Cardiac ventricle fibroblast (primary cell): ENCODE results near the gene DAGLA. TPM values are rescaled to one million over a fixed set of nuclear protein-coding genes. Genes with fewer than 3 reads are reported as not detected.

Source experiments
- total RNA-seq: library from RNA; depleted of rRNA; stranded (reverse); fragments of >200 nt; gene quantifications from 2 replicates; pipeline ENCODE4 v1.2.3, GENCODE V29; 2015

Gene DAGLA, protein sequence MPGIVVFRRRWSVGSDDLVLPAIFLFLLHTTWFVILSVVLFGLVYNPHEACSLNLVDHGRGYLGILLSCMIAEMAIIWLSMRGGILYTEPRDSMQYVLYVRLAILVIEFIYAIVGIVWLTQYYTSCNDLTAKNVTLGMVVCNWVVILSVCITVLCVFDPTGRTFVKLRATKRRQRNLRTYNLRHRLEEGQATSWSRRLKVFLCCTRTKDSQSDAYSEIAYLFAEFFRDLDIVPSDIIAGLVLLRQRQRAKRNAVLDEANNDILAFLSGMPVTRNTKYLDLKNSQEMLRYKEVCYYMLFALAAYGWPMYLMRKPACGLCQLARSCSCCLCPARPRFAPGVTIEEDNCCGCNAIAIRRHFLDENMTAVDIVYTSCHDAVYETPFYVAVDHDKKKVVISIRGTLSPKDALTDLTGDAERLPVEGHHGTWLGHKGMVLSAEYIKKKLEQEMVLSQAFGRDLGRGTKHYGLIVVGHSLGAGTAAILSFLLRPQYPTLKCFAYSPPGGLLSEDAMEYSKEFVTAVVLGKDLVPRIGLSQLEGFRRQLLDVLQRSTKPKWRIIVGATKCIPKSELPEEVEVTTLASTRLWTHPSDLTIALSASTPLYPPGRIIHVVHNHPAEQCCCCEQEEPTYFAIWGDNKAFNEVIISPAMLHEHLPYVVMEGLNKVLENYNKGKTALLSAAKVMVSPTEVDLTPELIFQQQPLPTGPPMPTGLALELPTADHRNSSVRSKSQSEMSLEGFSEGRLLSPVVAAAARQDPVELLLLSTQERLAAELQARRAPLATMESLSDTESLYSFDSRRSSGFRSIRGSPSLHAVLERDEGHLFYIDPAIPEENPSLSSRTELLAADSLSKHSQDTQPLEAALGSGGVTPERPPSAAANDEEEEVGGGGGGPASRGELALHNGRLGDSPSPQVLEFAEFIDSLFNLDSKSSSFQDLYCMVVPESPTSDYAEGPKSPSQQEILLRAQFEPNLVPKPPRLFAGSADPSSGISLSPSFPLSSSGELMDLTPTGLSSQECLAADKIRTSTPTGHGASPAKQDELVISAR
- total RNA-seq: 1.6 TPM in 2 replicates

DNA sequence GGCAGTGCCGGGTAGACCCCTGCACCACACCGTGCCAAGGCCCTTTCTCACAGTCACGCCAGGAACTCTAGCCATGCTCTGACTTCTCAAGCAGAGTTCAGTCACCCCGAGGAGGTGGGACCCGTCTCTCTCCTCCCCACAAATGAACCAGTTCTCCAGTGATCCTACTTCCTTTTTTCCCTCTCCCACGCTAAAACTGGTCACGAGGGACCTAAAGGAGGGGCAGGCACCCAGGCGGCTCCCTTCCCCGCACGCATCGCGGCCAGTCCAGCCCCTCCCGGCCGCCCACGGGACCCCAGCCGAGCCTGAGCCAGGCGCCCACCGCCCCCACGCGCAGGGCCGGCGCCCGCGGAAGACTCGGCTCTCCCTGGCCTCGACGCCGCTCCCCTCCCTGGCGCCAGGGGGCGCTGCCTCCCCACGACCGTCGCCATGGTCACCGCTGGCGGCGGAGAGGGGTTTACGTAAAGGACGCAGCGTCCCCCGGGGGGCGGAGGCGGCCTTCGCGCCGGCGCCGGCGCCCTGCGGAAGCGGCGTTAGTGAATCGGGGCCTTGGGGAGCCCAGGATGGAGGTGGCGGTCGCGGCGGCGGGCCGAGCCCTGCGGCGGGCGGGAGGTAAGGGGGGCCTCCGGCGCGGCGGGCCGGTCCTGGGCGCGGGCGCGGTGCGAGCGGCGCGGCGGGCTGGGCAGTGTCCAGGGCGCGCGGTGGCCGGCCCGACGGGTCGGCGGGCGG is at the start of gene DAGLA:
Gene DAGLA (plus strand): TSS at position 499 of the 729 bp plus-strand sequence. CDS start 39,765 bp downstream, outside the sequence.

DNA sequence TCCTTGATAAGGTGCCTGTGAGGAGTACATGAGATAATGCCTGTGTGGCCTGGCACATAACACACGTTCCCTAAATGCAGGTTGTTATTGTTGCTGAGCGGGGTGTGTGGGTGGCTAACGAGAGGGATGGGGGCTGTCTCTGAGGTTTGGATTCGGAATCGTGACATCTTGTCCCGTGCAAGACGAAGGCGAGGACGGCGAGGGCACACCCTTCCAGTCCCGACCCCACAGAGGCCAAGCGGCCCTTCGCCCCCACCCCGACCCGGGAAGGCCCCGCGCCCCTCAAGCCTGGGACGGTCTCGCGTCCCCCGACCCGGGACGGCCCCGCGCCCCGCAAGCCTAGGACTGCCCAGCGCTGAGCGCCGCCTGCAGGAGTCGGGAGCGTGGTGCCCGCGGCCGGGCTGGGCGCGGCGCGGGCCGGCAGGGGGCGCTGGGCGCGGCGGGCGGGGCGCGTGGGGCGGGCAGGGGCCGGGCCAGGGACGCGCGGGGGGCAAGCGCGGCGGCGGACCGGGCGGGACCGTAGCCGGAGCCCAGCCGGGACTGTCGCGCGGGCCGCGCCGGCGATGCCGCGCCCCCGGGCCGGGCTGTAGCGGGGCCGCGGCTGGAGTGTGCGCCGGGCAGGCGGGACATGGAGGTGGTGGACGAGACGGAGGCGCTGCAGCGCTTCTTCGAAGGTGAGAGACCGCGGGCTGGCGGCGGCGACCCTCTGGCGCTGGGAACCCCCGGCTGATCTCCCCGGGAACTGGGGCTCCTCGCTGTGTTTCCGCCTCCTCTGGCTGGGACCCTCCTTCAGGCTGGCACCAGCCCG is 72.1 kb downstream of the DAGLA start, which contains the start of gene MYRF:
Gene MYRF (plus strand): TSS at position 520 of the 808 bp plus-strand sequence. CDS start 109 bp downstream, at position 629.

DNA sequence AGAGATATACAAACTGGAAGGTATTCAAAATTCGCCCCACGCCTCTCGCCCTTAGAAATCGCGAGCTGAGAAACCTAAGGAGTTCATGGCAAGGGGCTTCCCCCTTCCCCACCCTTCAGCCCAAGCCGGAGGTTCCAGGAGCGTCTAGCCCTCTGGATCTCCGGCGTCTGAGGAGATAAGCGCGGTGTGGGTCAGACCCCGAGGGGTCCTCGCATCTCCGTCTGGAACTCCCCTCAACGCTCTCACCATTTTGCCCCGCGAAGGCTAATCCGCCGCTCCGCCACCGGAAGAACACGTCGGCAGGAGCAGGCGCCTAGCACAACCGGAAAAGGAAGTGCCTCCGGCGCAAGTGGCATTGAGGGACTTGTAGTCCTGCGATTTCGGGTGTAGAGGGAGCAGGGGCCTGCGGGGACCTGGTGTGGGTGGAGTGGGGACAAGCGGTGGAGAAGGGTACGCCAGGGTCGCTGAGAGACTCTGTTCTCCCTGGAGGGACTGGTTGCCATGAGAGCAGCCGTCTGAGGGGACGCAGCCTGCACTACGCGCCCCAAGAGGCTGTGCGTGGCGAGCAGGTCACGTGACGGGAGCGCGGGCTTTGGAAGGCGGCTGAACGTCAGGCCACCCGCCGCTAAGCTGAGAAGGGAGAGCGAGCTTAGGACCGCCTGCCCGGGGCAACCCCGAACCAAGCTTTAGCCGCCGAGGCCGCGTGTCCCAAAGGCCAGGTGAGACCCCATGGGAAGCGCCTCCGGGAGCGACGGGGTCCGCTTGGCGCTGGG is 112.3 kb downstream of the DAGLA start, which contains the start of the genes FEN1 and TMEM258:
Gene FEN1 (plus strand): TSS at position 602 of the 773 bp plus-strand sequence. CDS start 2,451 bp downstream, outside the sequence.
Gene TMEM258 (minus strand): TSS at position 290 of the 773 bp plus-strand sequence. CDS start 41 bp downstream, at position 249.

Other genes starting within 250 kb of the DAGLA start
- not detected in 2 replicates for gene LRRC10B, start 171.6 kb upstream of the DAGLA start, total RNA-seq
- gene SYT7, start 99.3 kb upstream of the DAGLA start, total RNA-seq: 2.2 and 3.8 TPM in 2 replicates
- 0.31 and 0.44 TPM in 2 replicates for gene MYRF, start 72.2 kb downstream of the DAGLA start, total RNA-seq
- 66.2 and 71.3 TPM in 2 replicates for gene TMEM258, start 112.2 kb downstream of the DAGLA start, total RNA-seq
- 10.7 and 12.1 TPM in 2 replicates for gene FEN1, start 112.5 kb downstream of the DAGLA start, total RNA-seq
- gene FADS1, start 136.6 kb downstream of the DAGLA start, total RNA-seq: 30.2 and 37.8 TPM in 2 replicates
- 35.9 and 42.7 TPM in 2 replicates for gene FADS2, start 147.9 kb downstream of the DAGLA start, total RNA-seq
- 66.8 and 89.6 TPM in 2 replicates for gene FADS3, start 211.2 kb downstream of the DAGLA start, total RNA-seq
- gene RAB3IL1, start 237.2 kb downstream of the DAGLA start, total RNA-seq: 13.3 and 16.0 TPM in 2 replicates